ENCODE data around the gene EXOC3L4. TPM values are rescaled to one million over a fixed set of nuclear protein-coding genes. Genes with fewer than 3 reads are reported as not detected.

The EXOC3L4 gene
- polyA plus RNA-seq, 1 of the 3 experiments (the other 2 are of a cell fraction): 0.46 TPM

DNA sequence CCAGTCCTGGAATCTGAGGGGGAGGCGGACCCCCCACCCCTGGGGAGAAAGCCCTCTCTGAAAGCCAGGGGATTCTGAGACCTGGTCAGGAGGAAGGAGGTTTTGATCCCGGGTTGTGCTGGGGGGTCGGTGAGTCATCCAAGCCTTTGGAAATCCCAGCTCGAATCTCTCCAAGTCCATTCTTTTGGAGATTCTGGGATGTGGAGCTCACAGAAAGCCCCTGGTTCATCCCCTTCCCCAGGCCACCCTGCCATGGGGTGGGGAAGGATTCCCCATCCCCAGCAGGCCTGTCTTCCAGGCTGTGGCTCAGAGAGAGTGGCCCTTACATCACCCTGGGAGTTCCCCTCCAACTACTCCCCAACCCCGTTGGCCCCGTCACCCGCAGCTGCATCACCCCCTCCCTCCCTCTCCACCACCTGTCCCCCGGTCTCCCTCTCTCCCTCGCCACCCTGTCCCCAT, 14.3 kb downstream of the EXOC3L4 start:
- H3F3A ChIP-seq (replicated peaks; ENCODE audit: insufficient read depth): peaks cover 7% of the 10 kb centered on the region
- no peaks in the 10 kb centered on the region for H3K9me2 ChIP-seq
- no peaks in the 10 kb centered on the region for H4K20me1 ChIP-seq (ENCODE audit: insufficient read depth)
- H2AFZ ChIP-seq (ENCODE audit: low read depth): no peak overlapping the region
- no peaks in the 10 kb centered on the region for H3K79me2 ChIP-seq (ENCODE audit: insufficient read depth)
- peaks cover 10% of the 10 kb centered on the region for H3K27me3 ChIP-seq (ENCODE audit: insufficient read depth)
- 0 out of 2 replicates have a peak overlapping the region, but pooled peaks have one; percentile 11 for H3K9ac ChIP-seq
- POLR2A ChIA-PET: no interaction called here
- H3K4me3 ChIP-seq (ENCODE audit: low read depth in 2 of 2, low read length in 1 of 2): no peak overlapping the region
- TF ChIP-seq NRF1 (IDR thresholded peaks at IDR 0.05; ENCODE audit: low read depth, low read length) (no peak), EP300 (IDR thresholded peaks at IDR 0.05; ENCODE audit: borderline replicate concordance in 1 of 2, low read depth in 1 of 2, low read length in 1 of 2) (no peak), JUND (IDR thresholded peaks at IDR 0.05) (no peak), GABPA (IDR thresholded peaks at IDR 0.05; ENCODE audit: low read depth) (no peak), TAF1 (IDR thresholded peaks at IDR 0.05; ENCODE audit: borderline replicate concordance, low read depth, low read length) (no peak), TCF12 (IDR thresholded peaks at IDR 0.05) (peak; percentile 40; the same call in 1 of the 2 replicates)
- TF ChIP-seq, protein P1, sequence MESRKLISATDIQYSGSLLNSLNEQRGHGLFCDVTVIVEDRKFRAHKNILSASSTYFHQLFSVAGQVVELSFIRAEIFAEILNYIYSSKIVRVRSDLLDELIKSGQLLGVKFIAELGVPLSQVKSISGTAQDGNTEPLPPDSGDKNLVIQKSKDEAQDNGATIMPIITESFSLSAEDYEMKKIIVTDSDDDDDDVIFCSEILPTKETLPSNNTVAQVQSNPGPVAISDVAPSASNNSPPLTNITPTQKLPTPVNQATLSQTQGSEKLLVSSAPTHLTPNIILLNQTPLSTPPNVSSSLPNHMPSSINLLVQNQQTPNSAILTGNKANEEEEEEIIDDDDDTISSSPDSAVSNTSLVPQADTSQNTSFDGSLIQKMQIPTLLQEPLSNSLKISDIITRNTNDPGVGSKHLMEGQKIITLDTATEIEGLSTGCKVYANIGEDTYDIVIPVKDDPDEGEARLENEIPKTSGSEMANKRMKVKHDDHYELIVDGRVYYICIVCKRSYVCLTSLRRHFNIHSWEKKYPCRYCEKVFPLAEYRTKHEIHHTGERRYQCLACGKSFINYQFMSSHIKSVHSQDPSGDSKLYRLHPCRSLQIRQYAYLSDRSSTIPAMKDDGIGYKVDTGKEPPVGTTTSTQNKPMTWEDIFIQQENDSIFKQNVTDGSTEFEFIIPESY (IDR thresholded peaks at IDR 0.05; ENCODE audit: borderline replicate concordance, low read depth): no peak
- no peak for DNase-seq
- CTCF ChIA-PET: interaction anchor here (0.6 to 1.8 kb wide), 5 partner anchors 18 to 185 kb away, joined by 3 to 9 read pairs (median 5); no protein-coding TSS in a partner anchor
- WGBS (ENCODE audit: low lambda C conversion rate): 31% methylated on average over 8 of the region's 9 CpGs
- H3K36me3 ChIP-seq (replicated peaks in 1 of 2; ENCODE audit: control insufficient read depth in 1 of 2, insufficient read depth in 2 of 2, low read length in 1 of 2): no peaks in the 10 kb centered on the region
- peaks cover 24 to 28% of the 10 kb centered on the region in 2 experiments; a peak in 3 of 4 replicates for H3K4me1 ChIP-seq (ENCODE audit: control insufficient read depth in 1 of 2, insufficient read depth in 2 of 2, low read depth in 1 of 2, low read length in 1 of 2)
- H3K4me2 ChIP-seq: peak overlapping the region; percentile 50; the same call in 1 of the 2 replicates
- no peaks in the 10 kb centered on the region for H3K9me3 ChIP-seq
- peak overlapping the region in 1 of 2 experiments; percentile 15; a peak in 1 of 4 replicates for H3K27ac ChIP-seq (ENCODE audit: low read depth in 2 of 2, low read length in 1 of 2)

DNA sequence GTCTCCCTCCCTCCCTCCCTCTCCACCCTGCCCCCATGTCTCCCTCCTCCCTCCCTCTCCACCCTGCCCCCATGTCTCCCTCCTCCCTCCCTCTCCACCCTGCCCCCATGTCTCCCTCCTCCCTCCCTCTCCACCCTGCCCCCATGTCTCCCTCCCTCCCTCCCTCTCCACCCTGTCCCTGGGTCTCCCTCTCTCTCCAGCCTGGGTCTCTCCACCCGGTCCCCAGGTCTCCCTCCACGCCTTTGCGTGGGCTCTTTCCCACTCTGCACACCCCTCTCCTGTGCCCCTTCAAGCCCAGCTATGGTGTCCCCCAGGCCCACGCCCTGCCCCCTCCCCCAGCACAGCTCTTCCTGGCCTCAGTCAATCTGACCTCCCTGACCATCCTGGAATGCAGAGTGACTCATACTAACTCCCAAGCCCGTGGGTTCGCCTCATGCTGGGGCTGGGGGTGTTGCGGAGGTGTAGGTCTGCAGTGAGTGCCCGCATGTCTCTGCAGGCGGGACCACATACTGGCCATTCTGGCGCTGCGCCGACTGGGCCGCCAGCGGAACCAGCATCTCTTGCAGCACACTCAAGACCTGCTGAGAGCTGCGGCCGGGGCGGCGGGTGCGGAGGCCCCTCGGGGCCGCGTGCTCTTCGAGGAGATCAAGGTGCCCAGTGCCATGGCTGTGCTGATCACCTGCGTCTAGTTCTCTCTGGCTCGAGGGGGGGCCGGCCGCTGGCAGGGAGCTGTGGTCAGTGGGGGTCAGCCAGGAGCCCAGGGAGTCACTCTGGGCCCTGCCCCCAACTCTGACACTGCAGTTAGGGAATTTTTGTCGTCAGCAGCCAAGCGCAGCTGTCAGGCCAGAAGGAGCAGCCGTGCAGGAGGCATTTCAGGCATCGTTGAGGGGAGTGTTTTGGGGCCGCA, 15.3 kb downstream of the EXOC3L4 start:
- Histone ChIP-seq H3K4me2 (peak overlapping the region; percentile 74), H3K9me3 (no peaks in the 10 kb centered on the region), H3K4me3 (ENCODE audit: low read depth in 2 of 2, low read length in 1 of 2) (peak overlapping the region in 1 of 2 experiments; percentile 6; a peak in 1 of 4 replicates), H3K79me2 (ENCODE audit: insufficient read depth) (no peaks in the 10 kb centered on the region), H3K27ac (ENCODE audit: low read depth in 2 of 2, low read length in 1 of 2) (peak overlapping the region; percentile 55 to 78), H3K4me1 (ENCODE audit: control insufficient read depth in 1 of 2, insufficient read depth in 2 of 2, low read depth in 1 of 2, low read length in 1 of 2) (peaks cover 24 to 28% of the 10 kb centered on the region in 2 experiments; a peak in 3 of 4 replicates), H3F3A (replicated peaks; ENCODE audit: insufficient read depth) (peaks cover 7% of the 10 kb centered on the region), H4K20me1 (ENCODE audit: insufficient read depth) (no peaks in the 10 kb centered on the region), H3K9ac (peak overlapping the region; percentile 44; the same call in 1 of the 2 replicates), H2AFZ (ENCODE audit: low read depth) (peak overlapping the region; percentile 47), H3K27me3 (ENCODE audit: insufficient read depth) (no peaks in the 10 kb centered on the region; the same call in 1 of the 2 replicates), H3K36me3 (replicated peaks in 1 of 2; ENCODE audit: control insufficient read depth in 1 of 2, insufficient read depth in 2 of 2, low read length in 1 of 2) (no peaks in the 10 kb centered on the region), H3K9me2 (no peaks in the 10 kb centered on the region)
- DNase-seq: no peak
- CTCF ChIA-PET: interaction anchor here (0.7 to 1.8 kb wide), 10 partner anchors 15 to 389 kb away, joined by 3 to 9 read pairs (median 3); no protein-coding TSS in a partner anchor
- POLR2A ChIA-PET: no interaction called here
- WGBS (ENCODE audit: low lambda C conversion rate): 27% methylated on average over 19 of the region's 32 CpGs
- TF ChIP-seq GABPA (IDR thresholded peaks at IDR 0.05; ENCODE audit: low read depth) (no peak), TAF1 (IDR thresholded peaks at IDR 0.05; ENCODE audit: borderline replicate concordance, low read depth, low read length) (peak; percentile 27; the same call in 1 of the 2 replicates), RXRA (IDR thresholded peaks at IDR 0.05; ENCODE audit: borderline replicate concordance, low read depth) (peak; percentile 89; the same call in 1 of the 2 replicates), PBX3 (IDR thresholded peaks at IDR 0.05) (peak; percentile 52; the same call in 1 of the 2 replicates), SIN3A (IDR thresholded peaks at IDR 0.05; ENCODE audit: borderline replicate concordance, low read depth, low read length) (0 out of 2 replicates have a peak, but pooled peaks have one; percentile 25), RCOR1 (IDR thresholded peaks at IDR 0.05; ENCODE audit: low read length) (no peak), TCF12 (IDR thresholded peaks at IDR 0.05) (peak; percentile 82), FOSL2 (IDR thresholded peaks at IDR 0.05; ENCODE audit: borderline replicate concordance, low read depth) (peak; percentile 93), EP300 (IDR thresholded peaks at IDR 0.05; ENCODE audit: borderline replicate concordance in 1 of 2, low read depth in 1 of 2, low read length in 1 of 2) (peak in 1 of 2 experiments; percentile 65; a peak in 1 of 4 replicates), TEAD4 (IDR thresholded peaks at IDR 0.05; ENCODE audit: borderline replicate concordance, insufficient read depth) (peak; percentile 83), EZH2phosphoT487 (IDR thresholded peaks at IDR 0.05; ENCODE audit: borderline replicate concordance, low read depth) (no peak)
- TF ChIP-seq, protein P2, sequence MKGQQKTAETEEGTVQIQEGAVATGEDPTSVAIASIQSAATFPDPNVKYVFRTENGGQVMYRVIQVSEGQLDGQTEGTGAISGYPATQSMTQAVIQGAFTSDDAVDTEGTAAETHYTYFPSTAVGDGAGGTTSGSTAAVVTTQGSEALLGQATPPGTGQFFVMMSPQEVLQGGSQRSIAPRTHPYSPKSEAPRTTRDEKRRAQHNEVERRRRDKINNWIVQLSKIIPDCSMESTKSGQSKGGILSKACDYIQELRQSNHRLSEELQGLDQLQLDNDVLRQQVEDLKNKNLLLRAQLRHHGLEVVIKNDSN (IDR thresholded peaks at IDR 0.05; ENCODE audit: borderline replicate concordance, low read depth): peak; percentile 7; the same call in 1 of the 2 replicates

Data from SK-N-SH (cell line).